CD1c-positive myeloid dendritic cell (primary cell): ENCODE results near the gene ADSL.

Source experiments
- DNase-seq: peaks from one replicate; pipeline ENCODE4 v3.0.0-alpha.2; 2016; ENCODE audit errors: extremely low spot score

The ADSL gene

GRCh38 chr22:40417041-40417440, 70.7 kb downstream of the ADSL start:
- no peak for DNase-seq

GRCh38 chr22:40417881-40418280, 71.6 kb downstream of the ADSL start:
- no peak for DNase-seq

DNA sequence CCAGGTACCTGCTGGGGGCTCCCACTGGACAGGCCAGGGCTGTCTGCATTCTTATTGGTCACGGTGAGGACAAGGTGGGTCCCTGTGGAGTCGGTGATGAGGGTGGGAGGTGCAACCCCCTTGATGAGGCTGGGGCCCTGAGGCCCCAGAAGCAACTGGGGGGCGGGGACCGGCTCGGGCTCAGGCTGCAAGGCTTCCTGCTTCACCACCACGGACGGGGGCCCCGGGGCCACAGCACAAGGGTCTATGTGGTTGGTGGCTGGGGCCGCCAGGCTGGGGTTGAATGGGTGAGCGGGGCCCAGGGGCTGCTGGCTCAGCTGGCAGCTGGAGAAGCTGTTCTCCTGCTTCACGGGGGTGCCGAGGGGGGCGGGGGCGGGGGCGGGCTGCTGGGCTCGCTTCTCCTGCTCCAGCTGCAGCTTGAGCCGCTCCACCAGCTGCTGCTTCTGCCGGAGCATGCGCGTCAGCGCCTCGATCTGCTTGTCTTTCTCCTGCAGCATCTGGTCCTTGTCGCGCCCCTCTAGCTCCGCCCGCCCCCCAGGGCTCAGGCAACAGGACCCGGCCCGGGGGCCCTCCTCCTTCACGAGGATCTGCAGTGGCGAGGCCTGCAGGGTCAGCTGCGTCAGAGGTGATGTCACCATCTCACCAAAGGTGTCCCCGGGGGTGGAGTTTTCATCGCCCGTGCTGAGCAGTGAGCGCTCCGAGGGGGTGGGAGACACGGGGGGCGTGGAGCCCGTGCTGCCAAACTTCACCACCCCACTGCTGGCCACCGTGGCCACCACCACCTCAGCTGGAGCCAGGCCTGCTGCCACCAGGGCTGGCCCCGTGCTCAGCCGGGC, 72.3 kb downstream of the ADSL start:
- DNase-seq = no peak

DNA sequence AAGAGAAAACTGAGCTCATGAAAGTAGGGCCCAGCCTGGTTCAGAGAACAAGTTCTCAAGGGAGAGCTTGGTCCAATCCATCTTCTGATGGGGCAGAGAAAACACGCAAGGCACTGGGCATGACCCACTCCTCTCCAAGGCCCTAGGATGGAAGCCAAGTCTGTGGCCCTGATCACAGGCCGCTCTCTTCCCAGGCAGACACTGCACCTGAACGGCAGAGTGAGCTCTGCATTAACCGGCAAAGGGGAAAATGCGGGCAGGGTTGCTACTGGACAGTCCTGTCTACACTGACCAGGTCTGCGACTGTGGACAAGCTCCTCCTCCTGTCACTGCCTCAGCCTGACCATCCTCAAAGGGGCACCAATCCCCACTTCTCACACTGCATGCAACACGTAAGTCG, 73.4 kb downstream of the ADSL start:
- no peak for DNase-seq

DNA sequence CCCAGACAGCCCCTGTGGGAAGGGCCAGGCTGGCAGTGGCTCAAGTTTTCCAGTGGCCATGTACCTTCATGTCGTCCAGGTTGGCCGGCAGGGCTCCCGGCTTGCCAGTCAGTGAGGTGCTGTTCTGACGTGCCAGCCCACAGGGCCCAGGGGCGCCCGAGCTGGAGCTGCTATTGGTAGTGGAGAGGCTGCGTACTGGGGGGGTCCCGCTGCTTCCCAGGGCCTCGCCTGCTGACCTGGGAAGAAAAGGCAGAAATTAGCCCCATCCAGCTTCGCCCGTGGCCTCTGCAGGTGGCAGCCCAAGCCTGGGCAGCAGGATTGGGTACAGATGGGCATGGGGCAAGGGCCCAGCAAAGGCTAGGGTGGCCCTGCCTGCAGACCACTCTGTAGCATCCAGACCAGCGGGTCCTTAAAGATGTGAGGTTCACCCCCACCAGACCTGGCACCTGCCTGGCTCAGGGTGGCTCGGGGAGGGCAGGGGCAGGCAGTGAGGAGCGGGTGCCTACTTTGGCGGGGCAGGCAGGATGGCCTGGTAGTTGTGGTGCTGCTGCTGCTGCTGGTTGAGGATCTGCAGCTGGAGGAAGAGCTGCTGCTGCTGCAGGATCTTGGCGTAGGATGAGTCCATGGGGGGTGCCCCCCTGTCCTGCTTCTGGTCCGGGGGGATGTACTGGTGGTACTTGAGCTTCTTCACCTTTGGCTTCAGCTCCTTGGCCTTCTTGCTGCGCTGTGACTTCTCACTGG, 74.2 kb downstream of the ADSL start:
- DNase-seq = no peak

DNA sequence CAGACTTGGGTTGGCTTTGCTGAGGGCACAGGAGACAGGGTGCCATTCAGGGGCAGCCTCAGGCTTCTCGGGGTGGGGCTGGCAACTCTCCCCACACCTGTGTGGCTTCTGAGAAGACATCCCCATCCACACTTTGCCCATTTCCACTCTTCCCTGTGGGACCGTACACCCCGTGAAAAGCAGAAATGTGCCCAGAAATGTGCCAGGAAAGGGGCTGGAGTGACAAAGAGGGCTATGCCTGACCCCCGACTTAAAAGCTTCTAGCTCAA, 74.7 kb downstream of the ADSL start:
- DNase-seq = no peak

DNA sequence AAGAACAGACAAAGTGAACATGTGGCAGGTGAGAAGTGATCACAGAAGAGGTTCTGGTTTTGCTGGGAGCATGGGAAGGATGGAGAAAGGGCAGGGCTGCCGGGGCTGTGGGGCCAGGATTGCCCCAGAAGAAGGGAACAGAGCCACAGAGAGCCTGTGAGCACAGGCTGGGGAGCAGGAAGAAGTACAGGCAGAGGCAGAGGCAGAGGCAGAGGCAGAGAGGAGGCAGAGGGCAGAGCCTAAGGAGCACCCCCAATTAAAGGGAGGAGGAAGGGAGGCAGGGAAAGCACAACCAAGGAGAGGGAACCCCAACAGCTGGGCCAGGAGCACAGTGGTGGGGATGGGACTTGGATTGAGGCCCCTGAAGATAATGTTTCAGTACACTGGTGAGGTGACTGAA, 75.6 kb downstream of the ADSL start:
- no peak for DNase-seq

- peak; percentile 85 for DNase-seq
Observed at GRCh38 chr22:40422558-40423309, 76.4 kb downstream of the ADSL start.

DNA sequence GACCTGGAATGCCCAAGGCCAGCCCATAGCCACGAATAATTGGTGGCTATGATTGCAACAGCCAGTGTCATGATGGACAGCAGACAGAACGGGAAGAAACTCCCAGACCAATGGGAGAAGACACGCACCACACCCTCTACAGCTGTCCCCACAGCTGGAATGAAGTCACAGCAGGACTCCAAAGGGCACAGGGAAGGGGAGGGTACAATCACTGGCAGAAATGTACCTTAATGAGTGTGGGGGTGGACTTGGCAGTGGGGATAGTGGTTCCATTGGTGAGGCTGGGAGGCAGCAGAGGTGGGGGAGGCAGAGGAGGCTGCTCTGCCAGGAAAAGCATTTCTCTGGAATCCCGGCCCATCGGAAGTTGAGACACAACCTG, 77.0 kb downstream of the ADSL start:
- DNase-seq = peak; percentile 80

DNA sequence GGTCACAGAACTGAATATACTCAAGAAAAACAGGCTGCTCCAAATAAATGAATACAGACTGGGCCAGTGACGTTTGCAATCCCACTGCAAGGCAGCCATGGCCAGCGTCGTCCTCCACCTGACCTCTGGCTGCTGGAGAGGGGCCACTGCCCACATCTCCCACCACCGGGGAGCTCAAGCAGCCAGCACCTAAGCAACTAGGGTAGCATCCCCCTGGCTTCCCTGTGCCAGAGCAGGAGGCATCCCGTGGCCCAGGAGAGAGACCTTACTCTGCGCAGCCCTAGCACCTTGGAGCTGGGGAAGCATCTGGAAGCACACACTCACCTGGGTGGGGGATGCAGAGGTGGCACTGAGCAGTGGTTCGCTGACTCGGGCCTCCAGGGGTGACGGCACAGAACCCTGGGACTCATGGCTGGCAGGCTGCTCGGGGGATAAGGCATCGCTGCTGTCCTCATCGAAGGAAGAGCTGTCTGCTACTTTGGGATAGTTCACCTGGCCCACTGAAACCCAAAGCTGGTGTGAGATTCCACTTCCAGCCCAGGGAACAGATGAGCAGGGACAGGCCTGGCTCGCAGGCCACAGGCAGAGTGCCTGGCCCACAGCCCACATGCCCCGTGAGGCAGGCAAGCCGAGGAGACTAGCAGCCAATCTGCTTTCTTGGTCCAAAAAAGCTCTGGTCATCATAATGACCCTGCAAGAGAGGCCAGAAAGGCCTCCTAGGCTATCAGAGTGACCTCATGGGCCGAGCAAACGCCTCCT, 77.8 kb downstream of the ADSL start:
- DNase-seq = no peak

- peak; percentile 85 for DNase-seq
Observed at GRCh38 chr22:40425082-40425481, 78.8 kb downstream of the ADSL start.

DNA sequence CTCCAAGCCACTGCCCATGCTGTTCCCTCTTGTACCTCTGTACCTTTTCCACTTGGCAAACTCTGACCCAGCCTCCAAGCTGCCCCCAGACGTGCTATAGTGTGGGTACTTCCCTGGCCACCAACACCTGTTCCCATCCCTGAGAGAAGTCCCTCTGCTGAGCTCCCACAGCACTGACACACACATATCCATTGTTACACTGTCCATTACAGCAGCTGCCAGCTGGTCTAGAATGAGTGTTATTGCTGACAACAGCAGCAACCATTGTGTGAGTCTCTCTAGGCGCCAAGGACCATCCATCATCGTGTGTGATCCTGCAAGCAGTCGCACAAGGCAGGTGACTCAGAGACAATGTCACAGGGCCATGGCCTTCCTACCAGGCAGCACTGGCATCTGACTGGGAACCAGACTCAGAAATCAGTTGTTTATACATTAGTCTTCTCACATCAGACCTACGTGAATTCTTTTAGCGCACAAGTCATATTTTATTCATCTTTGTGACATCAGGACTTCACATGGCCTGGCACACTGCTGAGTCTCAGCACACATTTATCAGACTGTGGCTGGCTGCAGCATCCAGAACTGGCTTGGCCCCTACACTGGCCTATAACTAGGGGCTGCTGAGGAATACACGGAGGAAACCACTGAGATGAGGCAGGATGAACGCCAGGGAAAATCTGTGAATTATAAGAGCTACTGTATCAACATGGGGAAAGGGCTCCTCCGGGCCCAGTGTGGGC, 80.5 kb downstream of the ADSL start:
- no peak for DNase-seq

DNA sequence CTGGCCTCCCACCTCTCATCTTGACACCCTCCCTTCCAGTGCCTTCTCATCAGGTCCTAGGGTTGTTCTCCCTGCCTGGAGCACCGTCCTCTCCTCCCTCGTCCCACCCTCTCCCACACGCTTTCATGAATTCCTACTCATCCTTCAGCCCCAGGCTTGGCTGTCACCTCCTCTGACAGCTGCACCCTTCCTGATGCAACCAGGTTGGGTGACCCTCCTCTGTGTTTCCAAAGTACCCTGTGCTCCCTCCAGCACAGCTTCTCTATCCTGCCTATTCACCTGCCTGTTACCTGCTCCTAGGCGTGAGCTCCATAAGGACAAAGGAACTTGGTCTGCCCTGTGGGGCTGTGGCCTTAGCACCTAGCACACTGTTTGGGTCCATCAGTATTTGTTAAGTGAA, 82.5 kb downstream of the ADSL start:
- no peak for DNase-seq

DNA sequence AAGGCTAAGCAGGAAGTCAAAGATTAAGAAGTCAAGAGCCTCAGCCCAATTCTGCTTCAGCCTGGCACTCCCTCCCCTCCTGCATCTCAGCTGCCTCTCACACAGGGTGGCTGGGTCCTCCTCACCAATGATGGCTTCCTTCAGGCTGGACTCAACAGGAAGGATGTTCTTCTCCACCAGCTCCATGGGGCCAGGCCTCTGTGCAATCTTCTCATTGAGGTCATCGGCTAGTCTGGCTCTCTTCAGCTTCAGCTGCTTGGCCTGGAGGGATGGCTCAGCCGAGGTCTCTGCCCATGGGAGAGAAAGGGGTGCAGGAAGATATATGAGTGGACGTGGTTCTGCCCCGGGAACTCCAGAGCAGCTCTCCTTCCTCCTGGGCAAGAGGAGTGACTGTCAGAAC, 83.2 kb downstream of the ADSL start:
- DNase-seq = no peak

- DNase-seq = no peak
Observed at GRCh38 chr22:40430991-40431390, 84.7 kb downstream of the ADSL start.

DNA sequence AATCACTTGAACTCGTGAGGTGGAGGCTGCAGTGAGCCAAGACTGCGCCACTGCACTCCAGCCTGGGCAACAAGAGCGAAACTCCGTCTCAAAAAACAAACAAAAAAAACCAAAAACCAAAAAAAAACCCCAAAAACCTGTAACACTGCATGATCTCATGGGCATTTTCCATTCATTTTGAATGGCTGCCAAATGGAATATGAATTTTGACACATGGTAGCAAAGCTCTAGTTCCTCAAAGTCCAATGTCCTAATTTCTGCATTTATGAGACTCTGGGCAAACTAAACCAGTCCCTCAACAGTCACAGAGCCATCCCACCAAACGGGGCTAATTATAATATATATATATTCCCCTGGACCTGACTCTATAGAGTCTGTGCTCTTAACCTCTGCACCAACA, 85.9 kb downstream of the ADSL start:
- peak; percentile 92 for DNase-seq

GRCh38 chr22:40432625-40433024, 86.3 kb downstream of the ADSL start:
- DNase-seq = no peak

GRCh38 chr22:40433416-40434090, 87.3 kb downstream of the ADSL start:
- DNase-seq = peak; percentile 41

DNA sequence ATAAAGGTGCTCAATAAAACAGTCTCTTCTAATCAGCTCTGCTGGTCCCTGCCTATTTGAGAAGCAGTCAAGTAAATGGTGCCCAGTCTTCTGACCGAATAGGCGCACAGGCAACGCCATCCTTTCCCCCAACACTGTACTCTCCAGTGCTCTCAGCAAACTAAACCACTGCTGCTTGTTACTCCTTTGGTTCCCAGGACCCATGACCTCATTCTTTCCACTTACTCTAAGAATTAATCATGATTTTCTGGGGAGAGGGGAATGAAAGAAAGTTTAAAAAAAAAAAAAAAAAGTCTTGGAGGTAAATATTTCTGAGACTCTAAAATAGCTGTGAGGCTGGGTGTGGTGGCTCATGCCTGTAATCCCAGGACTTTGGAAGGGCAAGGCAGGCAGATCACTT, 87.8 kb downstream of the ADSL start:
- no peak for DNase-seq

DNA sequence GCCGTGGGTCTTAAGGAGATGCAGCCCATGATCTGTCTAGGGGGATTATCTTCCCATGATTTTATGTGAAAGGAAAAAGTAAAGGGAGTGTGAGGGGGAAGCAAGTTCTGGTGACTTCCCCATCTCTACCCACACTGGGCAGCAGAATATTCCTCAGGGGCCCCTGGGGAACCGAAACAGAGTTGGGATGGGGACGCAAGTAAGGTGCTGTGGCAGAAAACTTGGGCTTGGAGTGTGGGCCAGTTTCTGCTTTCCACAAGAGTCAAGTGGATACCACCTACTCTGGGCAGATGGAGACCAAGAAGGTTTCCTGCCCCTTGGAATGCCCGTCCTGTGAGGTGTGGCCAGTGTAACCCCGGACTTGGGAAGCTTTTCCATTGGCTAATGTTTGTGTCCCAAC, 88.4 kb downstream of the ADSL start:
- DNase-seq = peak; percentile 88
